Umbilical cord (tissue), 2 donors: ENCODE measurements around the gene ARHGEF4. TPM values are rescaled to one million over a fixed set of nuclear protein-coding genes. Genes with fewer than 3 reads are reported as not detected.

ENCODE experiments used
- DNase-seq: peaks from one replicate; pipeline ENCODE4 v3.0.0-alpha.2; 2015; ENCODE audit warnings: low spot score
- total RNA-seq: library from RNA; depleted of rRNA; stranded (reverse); fragments of >200 nt; gene quantifications from one replicate; pipeline ENCODE4 v1.2.3, GENCODE V29; 2014; ENCODE audit warnings: low replicate concordance; ENCODE audit not compliant: insufficient read depth

The ARHGEF4 gene
- total RNA-seq, 1 donor from 2014 or later = 8.9 TPM

GRCh38 chr2:131010566-131010965 is 173.9 kb downstream of the ARHGEF4 start:
- DNase-seq = no peak

- DNase-seq = no peak
These were observed 174.8 kb downstream of the ARHGEF4 start for GRCh38 chr2:131011486-131011885.

GRCh38 chr2:131014141-131014540 is 177.4 kb downstream of the ARHGEF4 start:
- DNase-seq = no peak

- DNase-seq = no peak
These were observed 179.1 kb downstream of the ARHGEF4 start for GRCh38 chr2:131015764-131016163.

GRCh38 chr2:131016826-131017741 is 180.4 kb downstream of the ARHGEF4 start:
- DNase-seq = peak; percentile 28

GRCh38 chr2:131022731-131023130 is 186.0 kb downstream of the ARHGEF4 start:
- peak; percentile 19 for DNase-seq

GRCh38 chr2:131023758-131024157 is 187.0 kb downstream of the ARHGEF4 start:
- no peak for DNase-seq

GRCh38 chr2:131026919-131027318 is 190.2 kb downstream of the ARHGEF4 start:
- no peak for DNase-seq

GRCh38 chr2:131027566-131028528 is 191.1 kb downstream of the ARHGEF4 start:
- DNase-seq = no peak

GRCh38 chr2:131029812-131030211 is 193.1 kb downstream of the ARHGEF4 start:
- no peak for DNase-seq

- DNase-seq = no peak
These were observed 193.8 kb downstream of the ARHGEF4 start for GRCh38 chr2:131030478-131030971.

GRCh38 chr2:131031431-131031841 is 194.7 kb downstream of the ARHGEF4 start:
- DNase-seq = no peak

- no peak for DNase-seq
These were observed 195.2 kb downstream of the ARHGEF4 start for GRCh38 chr2:131031875-131032274.

GRCh38 chr2:131032393-131032836 is 195.7 kb downstream of the ARHGEF4 start:
- no peak for DNase-seq

GRCh38 chr2:131033786-131034121 is 197.0 kb downstream of the ARHGEF4 start:
- DNase-seq = no peak

- DNase-seq = peak; percentile 52
These were observed 197.7 kb downstream of the ARHGEF4 start for GRCh38 chr2:131034122-131035051.

GRCh38 chr2:131035112-131035825 is 198.6 kb downstream of the ARHGEF4 start:
- no peak for DNase-seq

GRCh38 chr2:131035826-131036231 is 199.1 kb downstream of the ARHGEF4 start:
- no peak for DNase-seq

GRCh38 chr2:131036269-131036668 is 199.6 kb downstream of the ARHGEF4 start:
- DNase-seq = no peak

GRCh38 chr2:131036696-131037397 is 200.1 kb downstream of the ARHGEF4 start:
- no peak for DNase-seq
